Stimulated activated CD8-positive, alpha-beta memory T cell treated with anti-CD3 and anti-CD28 coated beads, Interleukin-15, amount 100 ng/mL, for 1 hour (primary cell): Measurements from ENCODE around the gene SLC25A51.
A peak's percentile ranks its signal among the peaks of the same experiment; 100 is the strongest.

Source experiments
- DNase-seq: peaks from one replicate; pipeline ENCODE4 v3.0.0-alpha.2; 2020; ENCODE audit warnings: low read depth

SLC25A51 gene, protein sequence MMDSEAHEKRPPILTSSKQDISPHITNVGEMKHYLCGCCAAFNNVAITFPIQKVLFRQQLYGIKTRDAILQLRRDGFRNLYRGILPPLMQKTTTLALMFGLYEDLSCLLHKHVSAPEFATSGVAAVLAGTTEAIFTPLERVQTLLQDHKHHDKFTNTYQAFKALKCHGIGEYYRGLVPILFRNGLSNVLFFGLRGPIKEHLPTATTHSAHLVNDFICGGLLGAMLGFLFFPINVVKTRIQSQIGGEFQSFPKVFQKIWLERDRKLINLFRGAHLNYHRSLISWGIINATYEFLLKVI

GRCh38 chr9:37903647-37904444, at the start of gene SLC25A51:
SLC25A51 (minus strand) TSS chr9:37904127; CDS start chr9:37888550, 15,577 bp downstream.
- DNase-seq, result peak; percentile 95

DNA sequence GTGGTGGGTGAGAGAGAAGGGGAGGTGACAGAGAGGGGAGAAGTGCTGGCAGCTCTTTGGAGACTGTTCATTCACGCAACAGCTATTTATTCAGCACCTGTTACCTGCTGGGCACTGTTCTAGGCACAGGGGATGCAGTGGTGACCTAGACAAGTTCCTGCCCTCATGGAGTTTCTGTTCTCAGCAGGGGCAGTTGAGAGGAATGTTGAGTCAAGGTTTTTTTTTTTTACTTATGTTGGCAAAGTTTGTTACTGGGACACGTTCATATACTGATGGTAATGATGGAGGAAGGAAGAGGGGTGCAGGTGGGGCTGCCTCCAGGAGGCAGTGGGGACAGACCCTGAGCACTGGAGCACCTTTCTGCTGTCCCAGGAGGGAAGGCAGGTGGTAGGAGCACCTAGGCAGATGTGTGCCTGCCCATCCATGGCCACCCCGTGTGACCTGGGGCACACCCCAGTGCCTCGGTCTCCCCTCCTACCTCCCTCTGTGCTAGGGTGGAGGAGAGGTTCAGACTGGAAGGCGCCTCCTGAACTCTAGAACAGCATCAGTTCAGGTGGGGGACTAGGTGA, 49.4 kb upstream of the SLC25A51 start:
- DNase-seq, result no peak

DNA sequence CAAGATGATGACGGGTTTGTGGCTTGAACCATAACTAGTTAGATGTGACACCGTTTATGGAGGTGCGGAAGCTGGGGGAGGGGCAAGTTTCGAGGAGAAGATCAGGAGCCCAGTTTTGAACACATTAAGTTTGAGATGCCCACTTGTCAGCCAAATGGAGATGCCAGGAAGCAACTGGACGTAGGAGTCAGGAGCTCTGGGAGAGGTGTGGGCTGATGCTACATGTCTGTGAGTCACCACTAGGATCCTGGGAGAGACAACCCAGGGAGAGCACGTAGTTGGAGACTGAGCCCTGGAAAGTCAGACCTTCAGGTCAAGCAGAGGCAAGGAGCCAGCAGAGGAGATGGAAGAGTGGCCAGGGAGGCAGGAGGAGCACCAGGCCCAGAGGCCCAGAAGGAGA, 48.8 kb upstream of the SLC25A51 start:
- DNase-seq, result no peak

GRCh38 chr9:37951671-37952449, 47.9 kb upstream of the SLC25A51 start:
- DNase-seq, result no peak

DNA sequence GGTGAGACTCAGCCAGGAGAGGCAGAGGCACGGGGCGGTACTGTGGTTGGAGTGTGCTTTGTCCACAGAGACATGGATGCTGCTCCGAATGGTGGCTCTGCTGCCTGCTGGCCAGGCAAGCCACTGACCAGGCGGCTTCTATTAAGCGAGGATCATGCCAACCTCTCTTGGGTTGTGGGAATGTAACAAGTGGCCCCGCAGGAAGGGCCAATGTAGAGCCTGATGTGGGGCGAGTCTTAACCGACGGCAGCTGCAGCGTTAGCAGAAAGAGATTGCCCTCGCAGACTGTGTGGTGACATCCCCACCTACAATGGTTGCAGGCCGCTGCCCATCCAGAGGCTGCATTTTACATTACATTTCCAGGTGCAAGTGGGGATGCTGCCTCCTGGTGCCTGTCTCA, 46.6 kb upstream of the SLC25A51 start:
- no peak for DNase-seq

- no peak for DNase-seq
Observed at GRCh38 chr9:37949576-37949975, 45.6 kb upstream of the SLC25A51 start.

GRCh38 chr9:37948417-37948980, 44.6 kb upstream of the SLC25A51 start:
- DNase-seq, result no peak

DNA sequence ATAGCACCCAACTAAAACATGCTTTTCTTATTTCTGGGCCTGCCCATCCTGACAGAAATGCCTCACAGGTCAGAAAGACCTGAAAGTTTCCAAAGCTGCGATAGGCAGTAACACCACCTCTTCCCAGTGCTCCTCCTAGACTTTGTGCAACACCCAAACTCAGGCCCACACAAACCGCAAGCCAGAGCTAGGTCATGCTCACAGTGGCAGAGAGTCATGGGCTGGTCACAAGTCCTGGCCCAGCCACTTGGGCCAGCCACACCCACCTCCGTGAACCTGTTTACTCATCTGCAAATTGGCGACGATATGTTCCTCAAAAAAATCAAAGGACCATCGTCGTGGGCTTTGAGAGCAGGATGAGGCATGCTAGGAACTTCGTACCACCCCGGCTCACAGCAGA, 44.0 kb upstream of the SLC25A51 start:
- DNase-seq, result no peak

GRCh38 chr9:37947471-37947870, 43.5 kb upstream of the SLC25A51 start:
- DNase-seq, result no peak

GRCh38 chr9:37946971-37947370, 43.0 kb upstream of the SLC25A51 start:
- no peak for DNase-seq

DNA sequence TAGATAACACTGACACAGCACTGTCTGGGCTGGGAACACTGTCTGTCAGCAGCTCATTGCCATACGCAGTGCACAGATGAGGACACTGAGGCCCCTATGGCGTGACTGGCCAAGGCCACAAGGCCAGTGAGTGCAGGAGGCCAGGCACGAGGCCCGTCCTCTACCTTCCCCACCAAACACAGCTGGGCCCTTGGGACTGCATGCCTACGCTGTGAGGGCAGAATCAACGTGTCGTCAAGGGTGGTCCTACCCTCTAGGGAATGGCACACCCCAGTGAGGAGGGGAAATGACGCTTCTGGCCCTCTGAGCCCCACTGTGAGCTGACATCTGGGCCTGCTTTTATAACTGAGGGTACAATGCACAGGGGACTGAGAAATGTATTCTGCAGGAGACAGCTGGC, 42.1 kb upstream of the SLC25A51 start:
- DNase-seq, result no peak

DNA sequence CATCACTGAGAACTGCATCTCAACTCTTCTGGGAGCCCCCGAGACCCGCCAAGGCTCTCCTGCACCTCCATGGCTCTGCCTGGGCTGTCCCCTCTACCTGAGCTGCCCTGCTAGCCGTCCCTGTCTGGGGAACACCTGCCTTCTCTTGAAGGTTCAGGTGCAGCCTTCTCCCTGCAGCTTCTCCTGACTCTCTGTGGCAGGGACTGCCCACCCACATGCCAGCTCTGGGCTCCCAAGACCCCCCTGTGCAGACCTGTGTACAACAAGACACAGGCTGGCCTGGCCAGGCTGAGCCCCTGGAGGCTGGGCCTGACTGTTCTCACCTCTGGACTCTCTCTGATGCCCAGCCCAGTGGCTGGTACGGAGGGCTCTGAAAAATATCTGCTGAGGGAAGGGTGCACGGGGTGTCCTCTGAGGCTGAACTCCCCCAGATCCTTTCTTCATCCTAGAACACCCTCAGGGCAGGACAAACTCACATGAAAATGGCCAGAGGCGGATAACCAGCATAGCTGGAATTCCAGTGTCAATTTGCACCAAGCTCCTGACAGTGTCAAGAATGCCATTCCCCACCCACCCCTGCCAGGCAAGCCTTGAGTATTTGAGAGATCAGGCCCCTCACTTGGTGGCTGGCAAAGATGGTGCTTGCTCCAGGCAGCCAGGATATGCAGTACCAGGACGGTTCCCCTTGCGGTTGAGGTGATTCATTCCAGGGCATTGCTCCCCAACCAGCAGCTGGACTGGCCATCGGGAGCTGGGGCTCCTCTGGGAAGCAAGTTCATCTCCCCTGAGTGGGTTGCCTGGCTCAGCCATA, 40.9 kb upstream of the SLC25A51 start:
- DNase-seq, result no peak

DNA sequence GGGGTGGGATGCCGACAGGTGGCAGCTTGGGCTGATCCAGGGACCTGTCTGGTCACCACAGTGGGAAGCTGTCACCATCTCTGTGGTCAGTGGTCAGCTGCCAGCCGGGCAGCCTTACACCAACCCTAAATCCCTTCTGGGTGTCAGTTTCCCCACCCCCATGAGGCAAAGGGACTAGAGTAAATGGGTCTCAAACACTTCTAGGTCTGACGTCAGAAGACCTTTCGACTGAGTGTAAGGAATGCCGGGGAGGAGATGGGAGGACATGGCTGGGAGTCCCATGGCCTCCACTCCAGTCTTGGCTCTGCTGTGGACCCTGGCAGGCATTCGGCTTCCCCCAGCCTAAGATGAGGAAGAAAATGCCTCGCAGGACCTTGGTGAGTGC, 40.3 kb upstream of the SLC25A51 start:
- DNase-seq, result no peak

- DNase-seq, result no peak
Observed at GRCh38 chr9:37943345-37944265, 39.7 kb upstream of the SLC25A51 start.

DNA sequence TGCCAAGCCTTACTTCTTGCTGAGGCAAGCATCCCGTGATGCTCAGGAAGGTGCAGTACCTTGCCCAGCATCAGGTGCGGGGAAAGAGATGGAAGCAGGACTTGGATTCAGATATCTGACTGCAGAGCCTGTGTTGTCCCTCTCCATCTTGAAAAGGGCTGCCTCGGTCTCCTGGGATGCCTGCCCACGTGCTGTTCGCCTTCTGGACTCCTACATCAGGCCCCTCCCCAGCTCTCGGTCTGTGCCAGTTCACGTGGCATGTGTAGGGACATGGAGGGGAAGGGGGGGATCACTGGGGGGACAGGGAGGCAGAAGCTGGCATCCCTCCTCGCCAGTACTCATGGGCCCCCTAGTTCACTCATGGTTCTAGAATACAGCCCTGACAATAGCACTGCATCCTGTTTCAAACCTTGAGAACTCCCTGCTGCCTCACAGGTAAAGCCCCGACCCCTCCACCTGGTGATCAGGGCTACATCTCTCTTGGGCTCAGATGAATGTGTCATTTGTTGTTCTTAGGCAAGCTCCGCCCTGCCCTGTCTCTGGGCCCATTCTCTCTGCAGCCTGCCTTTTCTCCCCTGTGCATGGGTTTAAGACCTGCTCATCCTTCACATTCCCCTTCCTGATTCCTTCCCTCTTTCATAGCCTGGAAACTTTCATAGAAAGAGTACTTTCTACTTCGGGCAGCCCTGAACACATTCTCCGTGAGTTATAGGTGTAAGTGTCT, 38.9 kb upstream of the SLC25A51 start:
- DNase-seq, result no peak

- DNase-seq, result no peak
Observed at GRCh38 chr9:37941253-37941652, 37.3 kb upstream of the SLC25A51 start.

DNA sequence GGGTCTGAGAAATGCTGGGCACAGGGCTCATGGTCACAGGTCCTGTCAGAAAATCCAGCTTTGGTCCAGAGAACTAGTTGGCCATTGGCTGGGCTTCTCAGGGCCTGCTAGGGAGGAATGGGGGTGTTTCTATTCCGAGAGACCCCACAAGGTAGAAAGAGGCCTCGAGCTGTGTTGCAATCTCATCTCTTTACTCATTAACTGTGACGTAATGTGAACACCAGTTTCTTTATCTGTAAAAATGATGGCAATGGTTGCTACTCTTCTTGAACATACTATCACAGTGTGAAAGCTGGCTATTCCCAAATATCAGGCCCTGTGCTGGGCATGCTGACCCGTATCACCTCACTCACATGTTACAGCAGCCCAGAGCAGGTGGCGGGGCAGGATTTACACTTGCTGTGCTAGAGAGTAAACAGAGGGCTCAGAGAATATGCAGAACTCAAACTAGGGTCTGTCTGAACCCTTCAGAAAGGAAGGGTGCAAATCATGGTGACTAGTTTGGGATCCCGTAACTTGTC, 35.7 kb upstream of the SLC25A51 start:
- no peak for DNase-seq

DNA sequence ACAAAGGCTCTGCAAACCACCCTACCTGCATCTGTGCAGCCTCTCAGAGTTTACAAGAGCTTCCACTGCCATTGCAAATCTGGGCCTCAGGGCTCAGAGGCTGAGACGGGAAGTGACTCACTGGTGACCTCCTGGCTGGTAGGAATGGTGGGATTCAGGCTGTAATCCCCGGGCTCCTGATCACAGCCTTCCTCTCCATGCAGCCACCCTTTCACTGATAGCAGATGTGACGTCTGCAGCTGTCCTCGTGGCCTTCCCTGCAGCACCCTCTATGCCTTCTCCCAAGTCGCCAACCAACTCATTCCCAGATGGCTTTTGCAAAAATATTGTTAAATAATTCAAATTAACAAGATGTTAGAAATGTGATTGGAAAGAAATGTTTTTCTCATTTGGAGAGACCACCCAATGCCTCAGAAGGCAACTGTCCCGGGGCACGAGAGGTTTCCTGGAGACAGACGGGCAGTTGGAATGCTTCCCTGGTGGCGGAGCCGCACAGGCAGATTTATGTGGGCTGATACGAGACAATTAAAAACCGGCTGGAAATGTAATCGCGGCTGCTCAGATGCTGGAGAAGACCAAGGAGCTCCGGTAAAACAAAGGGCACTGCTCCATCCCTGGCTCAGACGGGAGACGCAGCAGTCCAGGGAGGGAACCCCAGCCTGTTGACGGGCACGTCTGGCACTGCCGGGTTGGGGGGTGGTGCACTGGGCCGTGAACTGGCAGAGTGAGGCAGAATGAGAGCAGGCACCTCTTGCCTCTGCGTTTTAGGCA, 34.4 kb upstream of the SLC25A51 start:
- DNase-seq, result no peak
